IPS DF 19.7 (cell line): ENCODE results near the gene WSCD2.

Source experiments
- DNase-seq: peaks from one replicate; pipeline ENCODE4 v3.0.0-alpha.2; 2013; ENCODE audit warnings: low read depth, low spot score

The WSCD2 gene

GRCh38 chr12:108126990-108127501, 2.0 kb upstream of the WSCD2 start:
- no peak for DNase-seq

- no peak for DNase-seq
Measured at GRCh38 chr12:108127654-108128053, 1.4 kb upstream of the WSCD2 start.

GRCh38 chr12:108128221-108129016, 669 bp upstream of the WSCD2 start:
- no peak for DNase-seq

- no peak for DNase-seq
Measured at GRCh38 chr12:108131035-108131434, 1.9 kb downstream of the WSCD2 start.

- no peak for DNase-seq
Measured at GRCh38 chr12:108131657-108132126, 2.6 kb downstream of the WSCD2 start.

DNA sequence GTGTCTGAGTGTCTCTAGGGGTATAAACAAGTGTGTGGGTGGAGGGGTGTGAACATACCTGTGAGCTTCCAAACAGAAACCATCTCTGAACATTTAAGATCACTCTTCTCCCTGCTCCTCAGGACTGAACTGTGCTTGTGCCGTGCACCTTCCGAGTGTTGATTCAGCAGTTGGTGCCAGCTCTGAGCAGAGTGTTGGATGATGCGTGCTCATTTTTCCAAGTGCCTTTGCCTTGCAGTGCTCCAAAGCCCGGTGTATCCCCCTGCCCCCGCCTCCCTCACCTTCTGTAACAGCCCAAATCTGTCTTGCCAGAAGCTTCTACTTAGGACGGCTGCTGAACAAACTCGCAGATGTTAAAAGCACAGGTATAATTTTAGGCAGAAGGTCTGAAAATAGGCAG, 4.4 kb downstream of the WSCD2 start:
- no peak for DNase-seq

GRCh38 chr12:108134744-108135143, 5.7 kb downstream of the WSCD2 start:
- DNase-seq: no peak

DNA sequence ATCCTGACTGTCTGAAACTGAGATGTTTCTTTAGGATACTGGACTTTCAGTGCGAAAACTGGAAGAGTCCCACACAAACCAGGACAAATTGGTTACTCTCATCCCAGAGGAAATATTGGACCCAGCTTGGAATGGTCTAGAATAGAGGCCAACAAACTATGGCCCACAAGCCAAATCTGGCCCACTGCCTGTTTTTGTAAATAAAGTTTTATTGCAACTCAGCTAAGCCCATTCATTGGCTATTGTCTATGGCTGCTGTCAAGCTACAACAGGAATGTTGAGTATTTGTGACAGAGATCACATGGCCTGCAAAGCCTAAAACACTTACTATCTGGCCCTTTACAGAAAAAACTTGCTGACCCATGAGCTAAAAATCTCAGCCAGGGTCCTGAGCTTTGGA, 6.5 kb downstream of the WSCD2 start:
- DNase-seq: no peak

- DNase-seq: no peak
Measured at GRCh38 chr12:108136697-108137096, 7.6 kb downstream of the WSCD2 start.

GRCh38 chr12:108139454-108139853, 10.4 kb downstream of the WSCD2 start:
- DNase-seq: no peak

DNA sequence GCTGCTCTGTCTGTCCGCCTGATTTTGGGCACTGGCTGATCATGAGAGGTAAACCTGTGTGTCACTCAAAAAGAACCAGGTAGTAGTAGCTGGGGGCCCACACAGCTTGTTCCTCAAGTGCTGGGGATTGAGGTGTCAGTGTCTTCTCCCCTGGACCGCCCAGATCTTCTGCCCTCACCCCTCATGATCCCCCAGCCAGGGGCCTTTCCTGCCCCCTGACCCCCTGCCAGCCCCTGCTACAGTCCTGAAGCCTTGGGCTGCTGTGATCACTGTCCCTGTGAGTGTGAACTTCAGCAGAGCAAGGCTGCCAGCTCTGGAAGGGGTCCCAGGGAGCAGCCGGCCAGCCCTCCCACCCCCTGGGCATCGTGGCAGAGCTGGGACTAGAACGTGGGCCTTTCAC, 11.4 kb downstream of the WSCD2 start:
- no peak for DNase-seq

GRCh38 chr12:108141600-108142130, 12.6 kb downstream of the WSCD2 start:
- DNase-seq: no peak

DNA sequence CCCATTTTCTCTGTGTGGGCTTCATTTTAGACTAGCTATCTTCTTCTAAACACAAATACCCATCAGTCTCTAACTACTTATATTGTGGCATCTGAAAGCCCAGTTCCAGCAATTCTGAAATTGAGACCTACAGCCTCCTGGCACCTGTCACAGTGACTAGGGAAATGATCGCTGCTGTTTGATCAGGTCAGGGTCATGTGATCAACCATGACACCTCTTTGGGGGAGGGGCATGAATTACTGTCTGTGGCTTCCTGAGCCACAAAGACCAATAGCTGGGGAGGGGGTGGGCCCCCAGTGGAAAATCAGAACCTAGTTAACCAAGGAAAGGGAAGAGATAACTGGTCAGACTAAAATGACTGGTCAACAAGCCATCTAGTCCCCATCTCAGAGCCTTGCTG, 14.1 kb downstream of the WSCD2 start:
- DNase-seq: no peak

DNA sequence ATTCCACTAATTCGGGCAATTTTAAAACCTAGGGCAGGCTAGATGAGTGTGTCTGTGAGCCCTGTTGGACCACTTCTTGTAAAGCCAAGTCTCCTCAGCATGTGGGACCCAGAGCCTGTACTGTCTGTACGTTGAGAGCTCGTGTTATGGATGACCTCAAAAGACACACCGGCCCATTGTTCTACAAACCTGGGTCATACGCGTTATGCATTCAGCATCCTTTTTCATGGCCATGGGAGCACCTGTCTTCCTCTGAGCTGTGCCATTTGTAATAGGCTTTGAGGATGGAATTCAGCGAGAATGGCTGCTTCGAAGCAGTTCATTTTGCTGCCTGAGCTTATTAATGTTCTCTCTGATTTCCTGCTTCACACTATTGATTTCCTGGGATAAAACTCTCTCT, 15.0 kb downstream of the WSCD2 start:
- DNase-seq: no peak

GRCh38 chr12:108145011-108145410, 15.9 kb downstream of the WSCD2 start:
- DNase-seq: no peak

DNA sequence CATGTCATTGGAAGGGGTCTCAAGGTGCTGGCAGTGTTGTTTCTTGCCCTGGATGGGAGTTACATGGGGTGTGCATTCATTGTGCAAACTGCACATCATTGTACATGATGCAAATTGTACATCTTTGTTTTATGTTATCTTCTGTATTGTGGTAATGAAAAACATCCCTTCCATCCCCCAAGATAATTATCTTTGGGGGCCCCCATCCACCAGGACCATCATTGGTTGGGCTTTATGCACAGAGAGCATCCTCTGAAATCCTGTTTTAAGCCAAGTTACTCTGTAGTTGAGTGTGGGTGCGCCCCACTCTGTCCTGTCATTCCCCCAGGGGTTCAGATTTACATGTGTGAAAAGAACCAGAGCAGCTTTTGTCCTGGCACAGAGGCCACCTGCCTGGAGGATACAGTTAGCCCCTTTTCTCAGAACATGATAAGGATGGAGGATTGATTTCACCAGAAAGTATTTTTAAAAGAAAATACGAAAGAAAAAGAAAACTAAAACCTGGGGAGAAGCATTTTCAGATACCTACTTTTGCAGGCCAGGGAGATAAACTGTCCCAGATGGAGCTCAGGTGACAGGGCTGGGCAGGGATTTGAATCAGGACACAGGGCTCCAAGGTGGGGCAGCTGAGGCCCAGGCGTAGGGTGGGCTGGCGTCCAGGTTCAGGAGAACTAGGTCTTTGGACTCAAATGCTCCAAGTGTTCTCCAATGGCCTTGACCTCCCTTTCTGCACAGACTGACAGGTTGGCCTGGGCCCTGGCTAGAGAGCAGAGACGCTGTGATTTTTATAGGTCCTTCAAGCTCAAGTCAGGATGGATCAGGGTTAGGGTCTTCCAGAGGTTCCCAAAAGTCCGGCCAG, 17.2 kb downstream of the WSCD2 start:
- no peak for DNase-seq

- no peak for DNase-seq
Measured at GRCh38 chr12:108147279-108147678, 18.2 kb downstream of the WSCD2 start.

DNA sequence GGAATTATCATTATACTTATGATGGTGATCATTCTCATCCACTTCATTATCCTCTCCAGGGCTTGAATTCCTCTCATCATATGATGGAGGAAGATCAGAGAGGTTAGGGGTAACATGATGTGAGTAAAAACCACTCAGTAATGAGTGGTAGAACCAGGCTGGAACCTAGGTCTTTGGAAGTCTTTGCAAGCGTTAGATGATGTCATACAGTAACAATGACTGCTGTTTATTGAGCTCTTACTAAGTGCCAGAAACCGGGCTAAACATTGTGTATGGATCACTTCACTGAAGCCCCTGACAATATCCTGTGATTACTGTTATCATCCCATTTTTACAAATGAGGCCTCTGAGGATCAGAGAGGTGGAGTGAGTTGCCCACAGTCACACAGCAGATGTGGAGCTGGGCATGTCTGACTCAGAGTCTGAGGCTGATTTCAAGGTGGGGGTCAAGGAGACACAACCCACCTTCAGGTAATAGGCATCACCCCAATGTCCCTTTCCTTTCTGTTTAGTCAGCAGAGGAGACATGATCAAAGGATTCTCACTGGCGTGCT, 19.5 kb downstream of the WSCD2 start:
- DNase-seq: no peak

- no peak for DNase-seq
Measured at GRCh38 chr12:108150436-108150835, 21.3 kb downstream of the WSCD2 start.

- DNase-seq: no peak
Measured at GRCh38 chr12:108151533-108152169, 22.6 kb downstream of the WSCD2 start.

DNA sequence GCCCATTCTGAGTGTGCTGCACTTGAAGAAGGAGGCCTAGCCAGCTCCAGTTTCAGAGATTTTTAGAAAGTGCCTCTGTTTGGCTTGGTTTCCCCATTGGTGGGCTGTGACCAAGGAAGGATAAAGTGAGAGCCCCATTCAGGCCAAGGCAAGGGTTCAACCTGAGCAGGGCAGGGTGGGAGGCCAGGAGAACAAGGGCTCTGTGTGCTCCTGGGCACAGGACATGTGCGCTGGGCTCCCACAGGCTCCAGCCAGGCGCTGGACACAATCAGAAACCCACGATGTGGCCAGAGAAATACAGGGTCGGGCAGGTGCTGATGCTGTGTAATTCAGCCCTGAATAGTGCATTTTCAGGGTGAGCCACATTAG, 23.1 kb downstream of the WSCD2 start:
- DNase-seq: no peak

GRCh38 chr12:108156717-108157116, 27.6 kb downstream of the WSCD2 start:
- no peak for DNase-seq
